A673 (cell line): ENCODE measurements around the gene MEGF8.

ENCODE experiments used
- EZH2 ChIP-seq: fragments of 200-600 bp; sonication (generic); IDR thresholded peaks from 2 replicates; pipeline ENCODE4 v1.6.1; 2017; ENCODE audit warnings: borderline replicate concordance, low read depth, mild to moderate bottlenecking, mixed read lengths, antibody characterized with exemption, low read length; ENCODE audit not compliant: poor library complexity, severe bottlenecking
- TF ChIP-seq, protein P1 (sequence below): fragments of 300-800, 200-600 bp; sonication (generic); conservative IDR thresholded peaks from 2 replicates; pipeline ENCODE4 v1.5.1; 2017; ENCODE audit warnings: low read depth, mild to moderate bottlenecking, antibody characterized with exemption, low read length, moderate library complexity, mixed read lengths

DNA sequence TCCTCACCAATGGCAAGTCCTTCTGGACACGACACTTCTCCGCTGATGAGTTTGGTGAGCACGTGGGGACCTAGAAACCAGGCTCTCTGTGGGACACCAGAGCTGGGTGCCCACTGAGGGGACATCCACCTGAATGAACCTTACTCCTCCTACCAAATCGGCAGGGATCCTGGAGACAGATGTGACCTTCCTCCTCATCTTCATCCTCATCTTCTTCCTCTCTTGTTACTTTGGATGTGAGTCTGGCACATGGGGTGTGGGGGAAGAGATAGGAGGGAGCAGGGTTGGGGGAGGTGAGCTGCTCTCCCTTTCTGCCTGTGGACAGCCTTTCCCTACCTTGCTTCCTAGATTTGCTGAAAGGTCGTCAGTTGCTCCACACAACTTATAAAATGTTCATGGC, 10.4 kb upstream of the MEGF8 start:
- TF ChIP-seq, protein P1, sequence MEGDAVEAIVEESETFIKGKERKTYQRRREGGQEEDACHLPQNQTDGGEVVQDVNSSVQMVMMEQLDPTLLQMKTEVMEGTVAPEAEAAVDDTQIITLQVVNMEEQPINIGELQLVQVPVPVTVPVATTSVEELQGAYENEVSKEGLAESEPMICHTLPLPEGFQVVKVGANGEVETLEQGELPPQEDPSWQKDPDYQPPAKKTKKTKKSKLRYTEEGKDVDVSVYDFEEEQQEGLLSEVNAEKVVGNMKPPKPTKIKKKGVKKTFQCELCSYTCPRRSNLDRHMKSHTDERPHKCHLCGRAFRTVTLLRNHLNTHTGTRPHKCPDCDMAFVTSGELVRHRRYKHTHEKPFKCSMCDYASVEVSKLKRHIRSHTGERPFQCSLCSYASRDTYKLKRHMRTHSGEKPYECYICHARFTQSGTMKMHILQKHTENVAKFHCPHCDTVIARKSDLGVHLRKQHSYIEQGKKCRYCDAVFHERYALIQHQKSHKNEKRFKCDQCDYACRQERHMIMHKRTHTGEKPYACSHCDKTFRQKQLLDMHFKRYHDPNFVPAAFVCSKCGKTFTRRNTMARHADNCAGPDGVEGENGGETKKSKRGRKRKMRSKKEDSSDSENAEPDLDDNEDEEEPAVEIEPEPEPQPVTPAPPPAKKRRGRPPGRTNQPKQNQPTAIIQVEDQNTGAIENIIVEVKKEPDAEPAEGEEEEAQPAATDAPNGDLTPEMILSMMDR = no peak
- TF ChIP-seq EZH2 = no peak
